IPS-NIHi7 (cell line): ENCODE results near the gene SHANK1.
"Not testable (repeated sequence)": the region's sequence is repeated elsewhere in the genome, so short reads cannot be mapped to it uniquely, and the experiment has no call there.

Source experiments
- DNase-seq: peaks from one replicate; pipeline ENCODE4 v3.0.0; 2012; ENCODE audit warnings: mixed read lengths; ENCODE audit errors: extremely low spot score

SHANK1 gene

GRCh38 chr19:50633973-50634372, 85.6 kb downstream of the SHANK1 start:
- no peak for DNase-seq

DNA sequence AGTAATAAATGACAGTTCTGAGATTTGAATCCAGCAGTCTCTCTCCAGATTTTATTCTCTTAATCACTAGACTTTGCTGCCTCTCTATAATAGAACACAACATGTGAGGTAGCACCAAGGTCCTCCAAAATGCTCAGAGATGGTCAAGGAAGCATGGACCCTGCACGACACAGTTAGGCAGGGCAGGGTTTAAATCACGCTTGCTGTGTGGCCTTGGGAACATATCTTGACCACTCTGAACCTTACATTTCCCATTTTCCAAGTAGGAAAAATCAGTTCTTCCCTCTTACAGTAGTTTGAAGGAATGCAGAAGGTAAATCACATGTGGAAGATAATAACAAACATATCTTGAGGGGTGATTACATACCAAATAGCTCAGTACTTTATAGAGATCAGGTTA, 86.2 kb downstream of the SHANK1 start:
- no peak for DNase-seq

- DNase-seq = no peak
These were observed 87.3 kb downstream of the SHANK1 start for GRCh38 chr19:50632151-50632835.

GRCh38 chr19:50629801-50630200, 89.8 kb downstream of the SHANK1 start:
- DNase-seq = no peak

- DNase-seq = no peak
These were observed 90.4 kb downstream of the SHANK1 start for GRCh38 chr19:50629194-50629593.

DNA sequence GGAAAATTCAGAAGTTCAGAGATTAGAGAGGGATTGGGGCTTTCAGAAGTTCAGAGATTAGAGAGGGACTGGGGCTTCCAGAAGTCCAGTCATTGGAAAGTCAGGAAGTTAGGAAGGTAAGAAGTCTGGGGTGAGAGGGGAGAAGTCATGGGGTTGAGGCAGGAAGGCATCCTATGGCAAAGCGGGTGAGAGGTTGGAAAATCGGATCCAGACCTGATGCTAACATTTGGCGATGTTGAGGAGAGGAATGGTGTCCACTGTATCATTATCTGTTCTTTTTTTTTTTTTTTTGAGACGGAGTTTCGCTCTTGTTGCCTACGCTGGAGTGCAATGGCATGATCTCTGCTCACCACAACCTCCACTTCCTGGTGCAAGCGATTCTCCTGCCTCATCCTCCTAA, 91.1 kb downstream of the SHANK1 start:
- DNase-seq = no peak

DNA sequence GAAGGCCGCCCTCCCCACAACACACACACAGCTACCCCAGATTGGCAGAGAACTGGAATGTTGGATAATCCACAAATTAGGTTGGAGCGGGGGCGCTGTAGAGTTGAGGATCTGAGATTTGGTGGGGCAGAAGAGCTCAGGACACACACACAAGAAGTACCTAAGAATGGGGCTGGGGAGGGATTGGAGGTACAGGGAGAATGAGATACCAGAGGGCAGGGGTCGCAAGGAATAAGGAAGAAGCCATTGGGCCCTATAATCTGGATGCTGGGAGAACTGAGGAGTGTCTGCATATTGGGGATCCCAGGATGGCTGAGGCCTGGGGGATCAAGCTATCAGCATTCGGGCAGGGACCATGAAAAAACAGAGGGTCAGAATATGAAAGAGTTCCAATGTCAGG, 91.5 kb downstream of the SHANK1 start:
- DNase-seq = no peak

DNA sequence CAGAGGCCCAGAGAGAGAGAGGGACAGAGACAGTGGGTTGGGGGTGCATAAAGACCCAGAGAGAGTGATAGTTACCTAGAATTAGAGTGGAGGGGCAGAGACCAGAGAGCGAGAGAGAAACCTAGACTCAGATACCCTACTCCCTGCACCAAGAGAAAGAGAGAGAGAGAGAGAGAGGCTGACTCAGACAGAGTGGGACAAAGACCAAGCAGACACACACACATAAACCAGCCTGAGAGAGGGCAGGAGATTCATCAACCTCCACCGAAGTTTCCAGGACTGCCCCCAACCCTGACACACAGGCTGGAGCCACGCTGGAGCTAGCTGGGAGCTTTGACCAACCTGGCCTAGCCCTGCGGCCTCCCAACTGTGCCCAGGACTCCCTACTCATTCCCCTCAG, 92.8 kb downstream of the SHANK1 start:
- DNase-seq = no peak

DNA sequence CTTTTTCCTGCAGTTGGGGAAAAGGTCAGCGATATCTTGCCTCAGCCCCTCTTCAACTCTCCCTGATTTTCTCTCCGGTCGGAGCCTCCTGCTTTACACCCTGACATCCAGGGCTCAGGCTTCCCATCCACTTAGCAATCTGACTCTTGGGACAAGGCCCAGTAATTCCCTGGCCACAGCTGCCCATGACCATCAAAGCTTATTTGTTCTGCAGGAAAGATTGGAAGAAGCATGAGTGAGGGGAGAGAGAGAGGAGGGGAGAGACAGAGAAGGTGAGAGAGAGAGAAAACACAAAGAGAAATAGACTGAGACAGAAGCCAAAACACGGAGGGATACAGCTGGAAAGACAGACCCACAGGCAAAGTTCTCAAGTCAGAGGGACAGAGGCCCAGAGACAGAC, 93.6 kb downstream of the SHANK1 start:
- no peak for DNase-seq

DNA sequence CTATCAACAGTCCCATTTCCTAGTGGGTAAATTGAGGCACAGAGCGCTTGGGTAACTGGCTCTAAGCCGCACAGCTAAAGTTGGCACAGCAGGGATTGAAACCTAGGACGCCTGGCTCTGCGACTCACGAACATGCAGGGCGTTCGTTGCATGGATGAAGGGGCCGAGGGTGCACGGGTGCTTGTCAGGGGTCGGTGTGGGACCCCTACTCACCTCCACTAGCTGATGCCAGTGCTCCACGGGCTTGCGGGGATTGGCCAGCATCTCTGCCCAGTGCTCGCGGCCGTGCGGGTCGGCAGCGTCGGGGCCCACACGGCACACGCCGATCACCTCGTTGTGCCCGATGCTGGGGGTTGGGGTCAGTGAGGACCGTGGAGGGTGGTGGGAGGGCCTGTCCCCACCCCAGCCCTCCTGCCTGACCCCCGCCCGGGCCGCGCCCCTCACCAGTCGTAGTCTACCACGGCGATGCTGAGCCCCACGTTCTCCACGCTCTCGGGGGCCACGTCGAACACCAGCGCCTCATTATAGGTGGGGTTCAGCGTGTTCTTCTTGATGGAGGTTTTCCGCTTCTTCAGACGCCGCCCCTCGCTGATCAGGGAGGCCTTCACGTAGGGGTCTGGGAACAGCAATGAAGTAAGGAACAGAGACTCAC, 94.5 kb downstream of the SHANK1 start:
- DNase-seq = no peak

- not testable (repeated sequence) for DNase-seq
These were observed 99.2 kb downstream of the SHANK1 start for GRCh38 chr19:50620394-50620906.

DNA sequence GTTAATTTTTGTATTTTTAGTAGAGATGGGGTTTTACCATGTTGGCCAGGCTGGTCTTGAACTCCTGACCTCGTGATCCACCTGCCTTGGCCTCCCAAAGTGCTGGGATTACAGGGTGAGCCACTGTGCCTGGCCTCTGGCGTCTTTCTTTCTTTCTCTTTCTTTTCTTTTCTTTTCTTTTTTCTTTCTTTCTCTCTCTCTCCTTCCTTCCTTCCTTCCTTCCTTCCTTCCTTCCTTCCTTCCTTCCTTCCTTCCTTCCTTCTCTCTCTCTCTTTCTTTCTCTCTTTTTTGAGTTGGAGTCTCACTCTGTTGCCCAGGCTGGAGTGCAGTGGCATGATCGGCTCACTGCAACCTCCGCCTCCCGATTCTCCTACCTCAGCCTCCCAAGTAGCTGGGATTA, 100.4 kb downstream of the SHANK1 start:
- not testable (repeated sequence) for DNase-seq

- DNase-seq = not testable (repeated sequence)
These were observed 101.2 kb downstream of the SHANK1 start for GRCh38 chr19:50618379-50618778.

DNA sequence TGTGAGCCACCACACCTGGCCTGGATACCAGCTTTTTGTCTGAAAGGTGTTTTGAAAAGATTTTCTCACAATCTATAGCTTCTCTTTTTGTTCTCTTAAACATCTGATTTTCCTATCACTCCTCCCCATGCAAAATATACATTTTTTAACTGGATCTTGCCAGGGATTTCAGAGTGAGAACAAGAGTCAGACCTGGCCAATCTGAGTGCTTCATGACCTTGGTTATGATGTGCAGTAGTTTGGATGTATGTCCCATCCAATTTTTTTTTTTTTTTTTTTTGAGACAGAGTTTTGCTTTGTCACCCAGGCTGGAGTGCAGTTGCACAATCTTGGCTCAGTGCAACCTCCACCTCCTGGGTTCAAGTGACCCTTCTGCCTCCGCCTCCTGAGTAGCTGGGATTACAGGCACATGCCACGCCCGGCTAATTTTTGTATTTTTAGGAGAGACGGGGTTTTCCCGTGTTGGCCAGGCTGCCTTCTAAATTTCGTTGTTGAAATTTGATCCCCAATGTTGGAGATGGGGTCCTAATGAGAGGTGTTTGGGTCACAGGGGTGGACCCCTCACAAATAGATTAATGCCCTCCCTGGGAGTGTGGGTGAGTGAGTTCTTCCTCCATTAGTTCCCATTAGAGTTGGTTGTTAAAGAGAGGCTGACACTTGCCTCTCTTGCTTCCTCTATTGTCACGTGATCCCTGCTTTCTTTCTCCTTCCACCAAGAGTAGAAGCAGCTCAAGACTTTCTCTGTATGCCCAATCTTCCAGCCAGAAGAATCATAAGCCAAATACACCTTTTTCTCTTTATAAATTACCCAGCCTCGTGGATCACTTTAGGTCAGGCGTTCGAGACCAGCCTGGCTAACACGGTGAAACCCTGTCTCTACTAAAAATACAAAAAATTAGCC, 106.8 kb downstream of the SHANK1 start:
- not testable (repeated sequence) for DNase-seq
